IMR-90 (cell line): ENCODE measurements around the gene TRDN.

ENCODE experiments used
- BHLHE40 ChIP-seq: fragments of 150-350 bp; IDR thresholded peaks from 2 replicates; pipeline ENCODE4 v1.6.1; 2016; ENCODE audit warnings: mild to moderate bottlenecking, low read depth, low read length
- CEBPB ChIP-seq: IDR thresholded peaks from 2 replicates; pipeline ENCODE4 v1.6.1; 2012; ENCODE audit warnings: low read depth, low read length, improper control_type of control experiment
- CHD1 ChIP-seq: IDR thresholded peaks from 2 replicates; pipeline ENCODE4 v1.6.1; 2012; ENCODE audit warnings: low read depth, low read length, improper control_type of control experiment
- CTCF ChIP-seq: conservative IDR thresholded peaks from 2 replicates; pipeline ENCODE4 v1.5.1; 2012; ENCODE audit warnings: mild to moderate bottlenecking, low read depth, low read length, improper control_type of control experiment
- MAFK ChIP-seq: IDR thresholded peaks from 2 replicates; pipeline ENCODE4 v1.6.1; 2012; ENCODE audit warnings: low read depth, low read length, improper control_type of control experiment
- MAZ ChIP-seq: IDR thresholded peaks from 2 replicates; pipeline ENCODE4 v1.6.1; 2012; ENCODE audit warnings: low read depth, mild to moderate bottlenecking, low read length, improper control_type of control experiment, moderate library complexity, borderline replicate concordance
- MXI1 ChIP-seq: IDR thresholded peaks from 2 replicates; pipeline ENCODE4 v1.6.1; 2012; ENCODE audit warnings: low read depth, mild to moderate bottlenecking, low read length, moderate library complexity, borderline replicate concordance
- NFE2L2 ChIP-seq: fragments of 150-350 bp; IDR thresholded peaks from 2 replicates; pipeline ENCODE4 v1.6.1; 2016; ENCODE audit warnings: low read depth, mild to moderate bottlenecking, low read length
- POLR2A ChIP-seq: IDR thresholded peaks from 2 replicates; pipeline ENCODE4 v1.6.1; 2012; ENCODE audit warnings: mild to moderate bottlenecking, low read depth, low read length
- RAD21 ChIP-seq: IDR thresholded peaks from 2 replicates; pipeline ENCODE4 v1.6.1; 2012; ENCODE audit warnings: low read length, improper control_type of control experiment
- RFX5 ChIP-seq: IDR thresholded peaks from 2 replicates; pipeline ENCODE4 v1.8.0; 2012; ENCODE audit warnings: low read depth, mild to moderate bottlenecking, low read length, moderate library complexity
- SMC3 ChIP-seq: fragments of 150-350 bp; IDR thresholded peaks from 2 replicates; pipeline ENCODE4 v1.6.1; 2016; ENCODE audit warnings: low read depth, mild to moderate bottlenecking, antibody characterized with exemption, low read length, moderate library complexity
- USF2 ChIP-seq: fragments of 150-350 bp; IDR thresholded peaks from 2 replicates; pipeline ENCODE4 v1.6.1; 2017; ENCODE audit warnings: mild to moderate bottlenecking, antibody characterized with exemption, low read length, low read depth

GRCh38 chr6:123533862-123534648 lies 102.7 kb downstream of the TRDN start:
- TF ChIP-seq CTCF, result no peak
- TF ChIP-seq CEBPB, result no peak
- no peak for TF ChIP-seq SMC3
- no peak for TF ChIP-seq RFX5
- no peak for TF ChIP-seq POLR2A
- TF ChIP-seq USF2, result no peak
- TF ChIP-seq MAZ, result no peak
- TF ChIP-seq RAD21, result no peak
- TF ChIP-seq BHLHE40, result no peak
- no peak for TF ChIP-seq MAFK
- TF ChIP-seq CHD1, result no peak
- TF ChIP-seq MXI1, result no peak
- TF ChIP-seq NFE2L2, result no peak
